GM11168 (cell line): ENCODE data around the gene DDC.

Source experiments
- in situ Hi-C: fragments of 300-500 bp; cut with MboI; formaldehyde crosslinking; loops from one replicate; pipeline ENCODE4 v1.12.0; 2022; ENCODE audit warnings: low sequenced_read_pairs; ENCODE audit not compliant: unreplicated experiment

The DDC gene

DNA sequence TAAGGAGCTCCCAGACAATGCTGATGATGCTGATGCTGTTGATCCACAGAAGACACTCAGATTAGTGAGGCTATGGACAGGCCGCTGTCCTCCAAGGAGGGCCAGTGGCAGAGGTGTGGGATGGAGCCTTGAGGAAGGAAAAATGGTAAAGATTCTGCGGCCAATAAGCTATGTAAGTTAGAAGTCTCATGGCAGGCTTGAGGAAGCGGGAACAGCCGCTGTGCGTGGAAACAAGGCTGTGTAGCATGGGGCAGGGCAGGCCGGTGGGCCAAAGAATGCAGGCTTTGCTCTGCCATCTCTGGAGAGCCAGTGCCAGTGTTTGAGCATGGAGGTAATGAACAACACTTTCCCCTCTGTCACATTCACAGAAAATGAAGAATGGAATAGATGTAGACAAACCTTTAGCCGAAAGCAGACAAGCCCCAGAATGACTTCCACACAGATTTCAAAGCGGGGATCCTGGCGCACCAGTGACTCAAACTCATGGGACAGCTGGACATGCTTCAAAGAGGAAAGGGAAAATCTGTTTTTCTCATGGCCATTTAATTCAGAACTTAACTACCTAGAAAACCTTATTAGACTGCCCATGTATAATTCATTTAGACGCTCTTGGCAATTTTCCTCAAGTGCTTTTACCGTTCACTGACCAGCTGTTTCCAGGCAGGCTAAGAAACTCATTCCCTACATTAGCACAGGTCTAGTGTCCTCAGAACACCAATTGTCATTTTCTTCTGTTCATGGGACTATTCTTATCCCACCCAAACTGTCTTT, 98.2 kb downstream of the DDC start:
- in situ Hi-C loops: loop anchor here (25.0 kb wide), 1 partner anchor 220 kb away; no protein-coding TSS in a partner anchor

- in situ Hi-C loops: loop anchor here (25.0 kb wide), 1 partner anchor 224 kb away; no protein-coding TSS in a partner anchor
These were observed 102.2 kb downstream of the DDC start for GRCh38 chr7:50463035-50463434.

DNA sequence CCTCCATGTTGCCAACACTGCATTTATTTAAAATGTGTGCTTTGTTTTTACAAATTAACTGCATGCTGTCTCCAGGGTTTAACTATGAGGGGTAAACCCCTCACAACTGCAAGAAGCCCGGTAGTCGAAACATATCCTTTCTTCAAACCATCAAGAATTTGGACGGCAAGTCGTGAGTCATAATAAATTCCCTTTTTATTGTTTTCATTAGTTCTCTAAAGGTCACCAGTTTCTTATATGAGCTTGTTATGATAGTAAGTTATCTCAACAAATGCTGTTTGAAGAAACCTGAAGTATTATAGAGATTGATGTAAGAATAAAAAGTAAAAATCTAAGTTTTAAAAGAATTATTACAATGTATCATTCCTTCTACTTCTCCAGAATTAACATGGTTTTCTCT, 102.8 kb downstream of the DDC start:
- in situ Hi-C loops: loop anchor here (25.0 kb wide), 1 partner anchor 225 kb away; no protein-coding TSS in a partner anchor

- in situ Hi-C loops: loop anchor here (25.0 kb wide), 1 partner anchor 226 kb away; no protein-coding TSS in a partner anchor
These were observed 103.5 kb downstream of the DDC start for GRCh38 chr7:50461695-50462094.

DNA sequence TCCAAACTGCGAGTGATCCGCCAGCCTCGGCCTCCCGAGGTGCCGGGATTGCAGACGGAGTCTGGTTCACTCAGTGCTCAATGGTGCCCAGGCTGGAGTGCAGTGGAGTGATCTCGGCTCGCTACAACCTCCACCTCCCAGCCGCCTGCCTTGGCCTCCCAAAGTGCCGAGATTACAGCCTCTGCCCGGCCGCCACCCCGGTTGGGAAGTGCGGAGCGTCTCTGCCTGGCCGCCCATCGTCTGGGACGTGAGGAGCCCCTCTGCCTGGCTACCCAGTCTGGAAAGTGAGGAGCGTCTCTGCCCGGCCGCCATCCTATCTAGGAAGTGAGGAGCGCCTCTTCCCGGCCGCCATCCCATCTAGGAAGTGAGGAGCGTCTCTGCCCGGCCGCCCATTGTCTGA, 106.0 kb downstream of the DDC start:
- in situ Hi-C loops: loop anchor here (25.0 kb wide), 1 partner anchor 228 kb away; no protein-coding TSS in a partner anchor

DNA sequence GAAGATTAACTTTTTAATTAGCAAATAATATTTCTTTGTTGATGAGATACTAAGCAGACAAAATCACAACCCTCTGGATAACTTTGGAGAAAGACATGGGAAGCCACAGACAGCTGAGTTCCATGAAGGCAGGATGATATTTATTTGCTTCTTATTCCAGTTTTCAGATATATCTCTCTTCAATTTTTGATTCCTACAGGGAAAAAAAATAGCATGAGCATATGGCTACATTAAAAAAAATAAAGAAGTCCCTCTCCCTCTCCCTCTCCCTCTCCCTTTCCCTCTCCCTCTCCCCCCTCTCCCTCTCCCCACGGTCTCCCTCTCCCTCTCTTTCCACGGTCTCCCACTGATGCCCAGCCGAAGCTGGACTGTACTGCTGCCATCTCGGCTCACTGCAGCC, 106.6 kb downstream of the DDC start:
- in situ Hi-C loops: loop anchor here (25.0 kb wide), 1 partner anchor 229 kb away; no protein-coding TSS in a partner anchor

- in situ Hi-C loops: loop anchor here (25.0 kb wide), 1 partner anchor 231 kb away; no protein-coding TSS in a partner anchor
These were observed 108.7 kb downstream of the DDC start for GRCh38 chr7:50456371-50457123.

DNA sequence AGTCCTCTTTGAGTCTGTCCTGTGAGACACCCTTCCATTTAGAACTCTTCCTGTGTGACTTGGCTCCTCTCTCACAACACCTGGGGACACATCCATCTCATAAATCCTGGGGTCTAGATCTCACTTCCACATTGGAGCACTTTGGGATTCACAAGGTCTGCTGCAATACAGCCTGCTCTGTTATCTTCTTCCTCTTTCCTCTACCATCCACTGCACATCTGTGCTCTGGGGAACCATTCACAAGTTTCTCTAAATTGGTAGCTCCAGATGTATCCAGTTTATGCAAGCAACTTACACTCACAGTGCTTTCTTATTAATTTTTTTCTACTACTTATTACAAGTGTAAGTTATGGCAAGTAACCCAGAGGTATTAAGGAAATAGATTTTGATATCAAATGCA, 109.5 kb downstream of the DDC start:
- in situ Hi-C loops: loop anchor here (25.0 kb wide), 1 partner anchor 232 kb away; no protein-coding TSS in a partner anchor

DNA sequence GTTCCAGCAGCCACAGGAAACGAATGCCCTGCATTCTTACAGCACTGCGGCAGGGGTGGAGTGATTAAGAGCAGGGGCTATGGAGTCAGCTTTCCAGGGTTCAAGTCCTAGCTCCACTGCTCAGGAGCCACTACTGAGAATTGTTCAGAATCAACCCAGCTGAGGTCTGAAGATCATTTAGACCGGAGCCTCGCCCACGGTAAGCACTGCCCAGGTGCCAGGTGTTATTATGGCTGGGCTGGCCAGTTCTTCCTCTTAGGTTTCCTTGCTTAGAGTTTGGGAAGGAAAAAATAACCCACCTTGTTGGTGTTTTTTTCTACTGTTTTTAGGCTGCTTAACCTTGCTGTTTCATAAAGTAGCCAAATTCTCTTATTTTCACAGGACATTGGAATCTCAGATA, 110.2 kb downstream of the DDC start:
- in situ Hi-C loops: loop anchor here (25.0 kb wide), 1 partner anchor 232 kb away; no protein-coding TSS in a partner anchor

DNA sequence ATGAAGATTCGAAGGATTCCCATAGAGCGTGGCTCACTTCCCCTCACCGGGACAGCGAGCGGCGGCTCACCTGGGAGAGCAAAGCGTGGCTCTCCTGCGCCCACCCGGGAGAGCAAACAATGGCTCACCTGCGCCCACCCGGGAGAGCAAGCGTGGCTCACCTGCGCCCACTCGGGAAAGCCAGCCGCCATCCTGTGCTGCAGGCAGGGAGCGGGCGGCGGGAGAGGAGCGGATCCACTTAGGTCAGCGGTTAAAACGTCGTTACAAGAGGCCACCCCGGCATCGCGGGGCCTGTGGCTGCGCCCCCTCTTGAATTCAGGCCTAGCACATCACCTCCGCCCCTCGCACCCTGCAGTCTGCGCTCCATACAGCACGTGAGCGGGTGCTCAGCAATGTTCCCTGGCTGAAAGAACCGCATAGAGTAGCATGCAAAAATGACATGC, 114.6 kb downstream of the DDC start:
- in situ Hi-C loops: loop anchor here (25.0 kb wide), 1 partner anchor 237 kb away; no protein-coding TSS in a partner anchor

DNA sequence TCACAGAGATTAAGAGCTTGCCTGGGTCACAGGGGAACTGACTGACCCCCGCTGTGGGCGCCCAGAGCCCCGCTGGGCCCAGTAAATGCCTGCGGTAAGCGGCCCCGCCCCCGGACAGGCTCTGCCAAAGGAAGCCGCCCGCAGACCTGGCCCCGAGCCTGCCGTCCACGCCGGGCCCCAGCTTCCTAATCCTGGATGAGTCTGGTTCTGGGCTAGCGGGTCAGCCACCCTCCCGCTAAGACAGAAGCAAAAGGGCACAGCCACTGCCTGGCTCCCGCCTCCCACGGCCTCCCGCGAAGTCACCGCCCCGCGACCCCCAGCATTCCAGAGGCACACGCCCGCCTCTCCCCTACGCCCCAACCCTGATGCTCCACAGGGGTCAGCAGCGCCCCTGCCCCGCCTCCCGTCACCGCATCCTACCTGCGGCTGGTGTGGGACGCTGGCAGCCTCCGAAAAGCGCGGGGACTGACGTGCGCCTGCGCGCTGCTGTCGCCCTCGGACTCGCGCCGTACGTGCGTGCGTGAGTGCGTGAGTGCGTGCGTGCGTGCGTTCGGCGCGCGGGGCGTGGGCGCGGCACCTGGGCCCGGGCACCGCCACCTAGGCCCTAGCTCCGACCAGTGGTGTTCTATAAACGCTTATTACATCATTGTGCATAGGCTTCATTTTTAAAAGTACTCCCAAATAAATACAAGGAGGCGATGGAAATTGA, 115.2 kb downstream of the DDC start, which contains the start of gene FIGNL1:
TSS of gene FIGNL1 (minus strand) at position 470 of the 709 bp plus-strand sequence. CDS start 3,063 bp downstream, outside the sequence.
- in situ Hi-C loops: loop anchor here (25.0 kb wide), 1 partner anchor 237 kb away; no protein-coding TSS in a partner anchor

DNA sequence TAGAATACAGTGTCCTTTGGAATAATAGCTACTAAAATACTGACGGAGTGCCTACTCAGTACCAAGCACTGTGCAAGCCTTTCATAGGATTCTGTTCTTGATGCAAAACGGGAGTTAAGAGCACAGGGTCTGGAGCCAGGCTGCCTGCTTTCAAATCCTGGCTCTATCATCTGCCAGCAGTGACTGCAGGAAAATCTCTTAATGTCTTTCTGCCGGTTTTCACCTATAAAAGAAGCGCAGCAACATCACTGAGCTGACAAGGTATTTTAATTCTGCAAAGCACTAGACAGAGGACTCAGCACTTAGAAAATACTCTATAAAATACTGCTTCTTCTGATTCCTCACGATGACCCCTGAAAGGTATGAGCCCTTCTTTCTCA, 115.7 kb downstream of the DDC start:
- in situ Hi-C loops: no loop called here

- in situ Hi-C loops: no loop called here
These were observed 116.4 kb downstream of the DDC start for GRCh38 chr7:50448823-50449222.

DNA sequence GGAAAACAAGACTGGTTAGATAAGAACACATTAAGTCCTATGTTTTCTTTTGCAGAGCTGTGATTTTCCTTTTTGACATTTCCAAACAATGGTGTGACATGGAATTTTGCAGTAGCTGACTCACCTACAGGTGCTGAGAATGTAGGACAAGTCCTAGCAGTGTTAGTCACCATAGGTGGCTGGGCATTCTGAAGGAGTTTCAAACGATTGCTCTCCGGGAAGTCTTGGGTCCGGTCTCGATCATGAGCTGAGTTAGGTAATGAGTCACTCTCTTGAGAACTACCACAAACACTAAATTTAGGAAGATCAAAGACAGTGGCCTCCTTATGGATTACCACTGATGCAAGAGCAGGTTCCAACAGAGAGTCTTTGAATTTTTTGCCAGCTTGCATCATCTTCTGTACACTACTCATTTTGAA, 118.7 kb downstream of the DDC start:
- in situ Hi-C loops: no loop called here

- in situ Hi-C loops: no loop called here
These were observed 128.9 kb downstream of the DDC start for GRCh38 chr7:50436133-50436806.

- in situ Hi-C loops: no loop called here
These were observed 133.4 kb downstream of the DDC start for GRCh38 chr7:50431722-50432305.

DNA sequence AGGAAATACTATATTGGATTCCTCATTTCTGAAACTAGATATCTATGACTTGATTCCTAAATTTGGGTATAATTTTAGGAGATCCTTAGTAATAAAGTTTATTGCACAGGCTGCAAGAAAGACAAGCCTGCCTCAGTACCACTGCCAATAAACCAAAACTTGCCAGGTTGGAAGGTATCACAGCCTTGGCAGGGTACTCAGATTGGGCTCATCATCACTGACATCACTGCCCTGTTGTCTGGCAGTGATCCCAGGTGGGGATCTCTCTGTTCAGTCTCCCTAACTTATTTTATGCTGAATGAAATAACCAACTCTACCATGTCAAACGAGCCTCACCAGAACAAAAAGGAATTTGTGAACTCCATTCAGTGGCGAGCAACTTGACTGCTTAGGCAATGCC, 133.9 kb downstream of the DDC start:
- in situ Hi-C loops: no loop called here

- in situ Hi-C loops: loop anchor here (10.0 kb wide), 1 partner anchor 224 kb away; no protein-coding TSS in a partner anchor
These were observed 136.3 kb downstream of the DDC start for GRCh38 chr7:50428911-50429310.

- in situ Hi-C loops: loop anchor here (10.0 kb wide), 1 partner anchor 223 kb away; no protein-coding TSS in a partner anchor
These were observed 137.7 kb downstream of the DDC start for GRCh38 chr7:50427518-50427917.
